Measurements from ENCODE around the gene RTN4. TPM values are rescaled to one million over a fixed set of nuclear protein-coding genes. Genes with fewer than 3 reads are reported as not detected.

Gene RTN4
- total RNA-seq, 1 experiment from 2014 or later = 391 TPM

GRCh38 chr2:55030766-55031165 is 19.5 kb downstream of the RTN4 start:
- TF ChIP-seq CTCF (IDR thresholded peaks at IDR 0.05; ENCODE audit: unreplicated experiment) = no peak
- H3K4me3 Mint-ChIP-seq (ENCODE audit: unreplicated experiment) = no peak overlapping the region
- H3K27ac Mint-ChIP-seq (ENCODE audit: low read depth, unreplicated experiment) = no peak overlapping the region
- no peaks in the 10 kb centered on the region for H3K9me3 Mint-ChIP-seq (ENCODE audit: unreplicated experiment)
- ChIA-PET CTCF (interaction anchor here (1.0 to 2.9 kb wide), 2 partner anchors 13 to 18 kb away, joined by 3 to 12 read pairs; no protein-coding TSS in a partner anchor), POLR2A (interaction anchor here (1.1 to 7.3 kb wide), 2 partner anchors 10 to 19 kb away, joined by 4 to 68 read pairs; partner anchors contain the start of gene RTN4)
- H3K36me3 Mint-ChIP-seq (ENCODE audit: insufficient read depth, unreplicated experiment) = peaks cover 5% of the 10 kb centered on the region
- H3K4me1 Mint-ChIP-seq (ENCODE audit: insufficient read depth, unreplicated experiment) = peaks cover 29% of the 10 kb centered on the region
- no peaks in the 10 kb centered on the region for H3K27me3 Mint-ChIP-seq (ENCODE audit: insufficient read depth, unreplicated experiment)
- no TSS peak for BruUV-seq (replicated peaks)
- intact Hi-C loops (cut with micrococcal nuclease) = no loop called here
- no peak for DNase-seq (ENCODE audit: unreplicated experiment)

- POLR2A ChIA-PET = interaction anchor here (1.0 to 7.3 kb wide), 3 partner anchors 11 to 21 kb away, joined by 3 to 68 read pairs (median 8); partner anchors contain the start of gene RTN4
- Mint-ChIP-seq H3K4me1 (ENCODE audit: insufficient read depth, unreplicated experiment) (peaks cover 18% of the 10 kb centered on the region), H3K27ac (ENCODE audit: low read depth, unreplicated experiment) (no peak overlapping the region), H3K4me3 (ENCODE audit: unreplicated experiment) (no peak overlapping the region), H3K27me3 (ENCODE audit: insufficient read depth, unreplicated experiment) (no peaks in the 10 kb centered on the region), H3K9me3 (ENCODE audit: unreplicated experiment) (no peaks in the 10 kb centered on the region), H3K36me3 (ENCODE audit: insufficient read depth, unreplicated experiment) (peaks cover 5% of the 10 kb centered on the region)
- TF ChIP-seq CTCF (IDR thresholded peaks at IDR 0.05; ENCODE audit: unreplicated experiment) = no peak
- no TSS peak for BruUV-seq (replicated peaks)
- intact Hi-C loops (cut with micrococcal nuclease) = no loop called here
- CTCF ChIA-PET = interaction anchor here (1.0 to 3.7 kb wide), 4 partner anchors 14 to 128 kb away, joined by 3 to 13 read pairs (median 8); no protein-coding TSS in a partner anchor
- no peak for DNase-seq (ENCODE audit: unreplicated experiment)
Observed at GRCh38 chr2:55029098-55029497, 21.2 kb downstream of the RTN4 start.

- ChIA-PET CTCF (interaction anchor here (0.6 to 3.7 kb wide), 6 partner anchors 13 to 266 kb away, joined by 3 to 13 read pairs (median 5); partner anchors contain the start of gene RTN4), POLR2A (interaction anchor here (1.0 to 7.3 kb wide), 8 partner anchors 8 to 23 kb away, joined by 3 to 68 read pairs (median 4); partner anchors contain the start of gene RTN4)
- intact Hi-C loops (cut with micrococcal nuclease) = no loop called here
- H3K4me1 Mint-ChIP-seq (ENCODE audit: insufficient read depth, unreplicated experiment) = peaks cover 15% of the 10 kb centered on the region
- no peak overlapping the region for H3K4me3 Mint-ChIP-seq (ENCODE audit: unreplicated experiment)
- H3K36me3 Mint-ChIP-seq (ENCODE audit: insufficient read depth, unreplicated experiment) = peaks cover 5% of the 10 kb centered on the region
- TF ChIP-seq CTCF (IDR thresholded peaks at IDR 0.05; ENCODE audit: unreplicated experiment) = no peak
- no peaks in the 10 kb centered on the region for H3K9me3 Mint-ChIP-seq (ENCODE audit: unreplicated experiment)
- BruUV-seq (replicated peaks) = no TSS peak
- H3K27ac Mint-ChIP-seq (ENCODE audit: low read depth, unreplicated experiment) = no peak overlapping the region
- H3K27me3 Mint-ChIP-seq (ENCODE audit: insufficient read depth, unreplicated experiment) = no peaks in the 10 kb centered on the region
- DNase-seq (ENCODE audit: unreplicated experiment) = no peak
Observed at GRCh38 chr2:55027226-55027625, 23.0 kb downstream of the RTN4 start.

- intact Hi-C loops (cut with micrococcal nuclease) = no loop called here
- no TSS peak for BruUV-seq (replicated peaks)
- Mint-ChIP-seq H3K4me3 (ENCODE audit: unreplicated experiment) (no peak overlapping the region), H3K4me1 (ENCODE audit: insufficient read depth, unreplicated experiment) (peaks cover 7% of the 10 kb centered on the region), H3K27me3 (ENCODE audit: insufficient read depth, unreplicated experiment) (no peaks in the 10 kb centered on the region), H3K27ac (ENCODE audit: low read depth, unreplicated experiment) (no peak overlapping the region), H3K9me3 (ENCODE audit: unreplicated experiment) (no peaks in the 10 kb centered on the region), H3K36me3 (ENCODE audit: insufficient read depth, unreplicated experiment) (peaks cover 5% of the 10 kb centered on the region)
- DNase-seq (ENCODE audit: unreplicated experiment) = peak; percentile 57
- no peak for TF ChIP-seq CTCF (IDR thresholded peaks at IDR 0.05; ENCODE audit: unreplicated experiment)
- ChIA-PET CTCF (interaction anchor here (0.6 to 3.2 kb wide), 12 partner anchors 11 to 546 kb away, joined by 3 to 15 read pairs (median 4); partner anchors contain the start of gene RTN4), POLR2A (interaction anchor here (1.2 to 7.3 kb wide), 7 partner anchors 8 to 24 kb away, joined by 3 to 68 read pairs (median 6); partner anchors contain the start of gene RTN4)
Observed at GRCh38 chr2:55026202-55026601, 24.0 kb downstream of the RTN4 start.

All from MCF 10A (cell line).